HEK293 (cell line): ENCODE data around the gene CDKN2D.
A peak's percentile ranks its signal among the peaks of the same experiment; 100 is the strongest.

ENCODE experiments used
- CTCF ChIA-PET: fragments of 350-600 bp; formaldehyde crosslinking; extraction: SDS; loops from one replicate; lab custom pipeline; 2021; ENCODE audit warnings: antibody characterized with exemption; lab: Yijun Ruan, JAX
- POLR2A ChIA-PET: fragments of 300-600 bp; formaldehyde crosslinking; extraction: SDS; loops from one replicate; lab custom pipeline; 2020; ENCODE audit warnings: antibody characterized with exemption, inconsistent platforms; lab: Yijun Ruan, JAX
- H3K27ac ChIP-seq: fragments of 200-500 bp; sonication (Bioruptor generic); 2 replicates; pipeline ENCODE4 v1.5.1; 2014; ENCODE audit warnings: low read depth, low read length, control low read depth, inconsistent platforms; ENCODE audit errors: extremely low read depth
- H3K36me3 ChIP-seq, 2 experiments: fragments of 200-500 bp in 1 of 2; sonication (Bioruptor generic) in 1 of 2; 1 replicate in 1 of 2; 2 replicates in 1 of 2; pipeline ENCODE4 v1.5.1; 2014 to 2017; ENCODE audit warnings: inconsistent platforms in 2 of 2, low read length in 2 of 2; ENCODE audit not compliant: control insufficient read depth in 2 of 2, insufficient read depth in 1 of 2
- H3K4me1 ChIP-seq: fragments of 200-500 bp; sonication (Bioruptor generic); 2 replicates; pipeline ENCODE4 v1.5.1; 2014; ENCODE audit warnings: mild to moderate bottlenecking, low read length, inconsistent platforms; ENCODE audit not compliant: control insufficient read depth, insufficient read depth
- H3K4me3 ChIP-seq: 2 replicates; pipeline ENCODE4 v1.5.1; 2011; ENCODE audit warnings: low read depth, mild to moderate bottlenecking, control low read depth, low read length, moderate library complexity
- H3K9me3 ChIP-seq: fragments of 200-500 bp; sonication (Bioruptor generic); 2 replicates; pipeline ENCODE4 v1.5.1; 2014; ENCODE audit warnings: low read depth, low read length, inconsistent platforms; ENCODE audit not compliant: control insufficient read depth, insufficient read depth
- EGR2 ChIP-seq: fragments of 450-650 bp; formaldehyde crosslinking; IDR thresholded peaks from 2 replicates; pipeline ENCODE4 v1.5.1; 2016; ENCODE audit warnings: low read depth, missing biosample characterization, missing genetic modification characterization
- GLIS1 ChIP-seq: fragments of 450-650 bp; formaldehyde crosslinking; IDR thresholded peaks from 2 replicates; pipeline ENCODE4 v1.5.1; 2016; ENCODE audit warnings: missing biosample characterization, missing genetic modification characterization
- KLF8 ChIP-seq: fragments of 450-650 bp; formaldehyde crosslinking; IDR thresholded peaks from 2 replicates; pipeline ENCODE4 v1.5.1; 2016; ENCODE audit warnings: missing biosample characterization, missing genetic modification characterization
- KLF9 ChIP-seq: fragments of 450-650 bp; formaldehyde crosslinking; IDR thresholded peaks from 2 replicates; pipeline ENCODE4 v1.5.1; 2016; ENCODE audit warnings: missing biosample characterization, missing genetic modification characterization, low read depth
- SCRT2 ChIP-seq: fragments of 450-650 bp; formaldehyde crosslinking; IDR thresholded peaks from 2 replicates; pipeline ENCODE4 v1.5.1; 2016; ENCODE audit warnings: missing biosample characterization, missing genetic modification characterization
- SP2 ChIP-seq: fragments of 450-650 bp; formaldehyde crosslinking; IDR thresholded peaks from 2 replicates; pipeline ENCODE4 v1.5.1; 2016; ENCODE audit warnings: missing biosample characterization, missing genetic modification characterization
- ZBTB7A ChIP-seq: fragments of 450-650 bp; formaldehyde crosslinking; IDR thresholded peaks from 2 replicates; pipeline ENCODE4 v1.5.1; 2016; ENCODE audit warnings: low read depth, missing biosample characterization, missing genetic modification characterization
- ZBTB8A ChIP-seq: fragments of 450-650 bp; formaldehyde crosslinking; IDR thresholded peaks from 2 replicates; pipeline ENCODE4 v1.5.1; 2016; ENCODE audit warnings: missing biosample characterization, missing genetic modification characterization
- ZIC2 ChIP-seq: fragments of 450-650 bp; formaldehyde crosslinking; IDR thresholded peaks from 2 replicates; pipeline ENCODE4 v1.5.1; 2016; ENCODE audit warnings: missing biosample characterization, missing genetic modification characterization
- ZNF211 ChIP-seq: fragments of 450-650 bp; formaldehyde crosslinking; IDR thresholded peaks from 2 replicates; pipeline ENCODE4 v1.5.1; 2016; ENCODE audit warnings: low read depth, missing biosample characterization, missing genetic modification characterization
- ZNF239 ChIP-seq: fragments of 450-650 bp; formaldehyde crosslinking; IDR thresholded peaks from 2 replicates; pipeline ENCODE4 v1.5.1; 2016; ENCODE audit warnings: missing biosample characterization, missing genetic modification characterization
- ZNF24 ChIP-seq: fragments of 450-650 bp; formaldehyde crosslinking; IDR thresholded peaks from 2 replicates; pipeline ENCODE4 v1.5.1; 2016; ENCODE audit warnings: missing biosample characterization, missing genetic modification characterization
- ZNF391 ChIP-seq: fragments of 450-650 bp; formaldehyde crosslinking; IDR thresholded peaks from 2 replicates; pipeline ENCODE4 v1.5.1; 2016; ENCODE audit warnings: low read depth, missing biosample characterization, missing genetic modification characterization, borderline replicate concordance
- ZNF776 ChIP-seq: fragments of 450-650 bp; formaldehyde crosslinking; IDR thresholded peaks from 2 replicates; pipeline ENCODE4 v1.5.0; 2017; ENCODE audit warnings: missing biosample characterization, missing genetic modification characterization, borderline replicate concordance
- TF ChIP-seq, protein P1 (sequence below): fragments of 450-650 bp; formaldehyde crosslinking; IDR thresholded peaks from 2 replicates; pipeline ENCODE4 v1.5.1; 2016; ENCODE audit warnings: missing biosample characterization, missing genetic modification characterization
- TF ChIP-seq, protein P2 (sequence below): fragments of 450-650 bp; formaldehyde crosslinking; IDR thresholded peaks from 2 replicates; pipeline ENCODE4 v1.5.1; 2016; ENCODE audit warnings: missing biosample characterization, missing genetic modification characterization, low read depth
- TF ChIP-seq, protein P3 (sequence below): fragments of 450-650 bp; formaldehyde crosslinking; IDR thresholded peaks from 2 replicates; pipeline ENCODE4 v1.5.1; 2016; ENCODE audit warnings: missing biosample characterization, missing genetic modification characterization
- TF ChIP-seq, protein P4 (sequence below): fragments of 450-650 bp; formaldehyde crosslinking; IDR thresholded peaks from 2 replicates; pipeline ENCODE4 v1.5.1; 2016; ENCODE audit warnings: missing biosample characterization, missing genetic modification characterization, low read depth
- TF ChIP-seq, protein P5 (sequence below): fragments of 450-650 bp; formaldehyde crosslinking; IDR thresholded peaks from 2 replicates; pipeline ENCODE4 v1.5.1; 2016; ENCODE audit warnings: missing biosample characterization, missing genetic modification characterization
- TF ChIP-seq, protein P6 (sequence below): fragments of 450-650 bp; formaldehyde crosslinking; IDR thresholded peaks from 2 replicates; pipeline ENCODE4 v1.5.1; 2016; ENCODE audit warnings: missing biosample characterization, missing genetic modification characterization
- TF ChIP-seq, protein P7 (sequence below): fragments of 450-650 bp; formaldehyde crosslinking; IDR thresholded peaks from 2 replicates; pipeline ENCODE4 v1.5.1; 2016; ENCODE audit warnings: missing biosample characterization, missing genetic modification characterization

CDKN2D gene

DNA sequence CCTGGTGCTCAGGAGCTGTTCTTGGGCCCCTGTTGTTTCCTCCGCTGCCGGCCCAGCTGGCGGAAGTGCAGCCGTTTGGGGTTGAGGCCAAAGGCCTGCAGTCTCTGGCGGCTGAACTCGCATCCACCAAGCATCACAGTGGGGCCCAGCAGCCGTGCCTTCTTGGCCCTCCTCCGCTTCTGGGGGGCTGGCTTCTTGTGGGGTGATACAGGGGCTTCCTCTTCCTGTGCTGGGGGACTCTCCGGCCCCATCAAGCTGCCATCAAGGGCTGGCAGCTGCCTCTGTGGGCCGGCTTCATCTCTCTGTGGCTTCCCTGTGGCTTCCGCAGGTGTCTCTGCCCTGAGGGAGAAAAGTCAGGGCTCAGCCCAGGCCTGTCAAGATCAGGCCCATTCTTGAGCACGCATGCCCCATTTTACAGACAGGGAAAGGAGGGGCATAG, 14.8 kb downstream of the CDKN2D start:
- TF ChIP-seq ZNF211 (tag by site-specific recombination) (no peak), SP2 (tag by site-specific recombination) (no peak), ZBTB7A (no peak), ZIC2 (tag by site-specific recombination) (peak; percentile 20; the same call in 1 of the 2 replicates), SCRT2 (peak; percentile 68)
- H3K36me3 ChIP-seq, result peaks cover 31 to 89% of the 10 kb centered on the region in 2 experiments; a peak in 2 of 3 replicates
- CTCF ChIA-PET, result interaction anchor here (0.6 to 1.4 kb wide), 7 partner anchors 10 to 129 kb away, joined by 3 to 4 read pairs (median 3); no protein-coding TSS in a partner anchor
- no peak overlapping the region for H3K4me3 ChIP-seq
- H3K27ac ChIP-seq, result no peak overlapping the region
- H3K9me3 ChIP-seq, result no peaks in the 10 kb centered on the region
- H3K4me1 ChIP-seq, result no peaks in the 10 kb centered on the region
- POLR2A ChIA-PET, result interaction anchor here (0.5 to 2.3 kb wide), 4 partner anchors 8 to 71 kb away, joined by 3 to 14 read pairs (median 6); partner anchors contain the start of genes ATG4D and CDKN2D

DNA sequence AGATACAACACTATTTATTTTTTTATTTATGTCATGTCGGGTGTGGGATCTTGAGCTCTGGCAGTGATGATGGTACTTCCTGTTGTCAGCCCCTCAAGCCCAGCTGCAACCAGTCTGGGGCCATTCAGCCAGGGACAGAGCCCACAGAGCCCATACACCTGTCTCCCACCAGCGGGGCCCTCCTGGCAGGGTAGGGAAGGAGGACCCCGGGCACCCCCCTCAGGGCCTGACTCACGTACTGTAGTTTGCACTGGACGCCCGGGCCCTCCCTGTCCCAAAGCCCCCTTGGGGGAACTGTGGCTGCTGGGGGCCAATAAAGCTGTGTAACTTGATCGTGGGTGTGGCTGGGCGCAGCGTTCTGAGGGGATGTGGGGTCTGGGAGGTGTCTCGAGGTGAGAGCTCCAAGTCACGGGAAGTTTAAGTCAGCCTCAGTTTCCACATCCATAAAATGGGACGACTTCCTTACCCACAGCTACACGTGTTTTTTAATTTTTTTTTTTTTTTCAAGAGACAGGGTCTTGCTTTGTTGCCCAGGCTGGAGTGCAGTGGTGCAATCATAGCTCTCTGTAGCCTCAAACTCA, 15.6 kb downstream of the CDKN2D start:
- Histone ChIP-seq H3K36me3 (peaks cover 26 to 91% of the 10 kb centered on the region in 2 experiments; a peak in 2 of 3 replicates), H3K4me1 (no peaks in the 10 kb centered on the region), H3K9me3 (no peaks in the 10 kb centered on the region), H3K27ac (no peak overlapping the region), H3K4me3 (no peak overlapping the region)
- ChIA-PET POLR2A (interaction anchor here (0.8 to 2.2 kb wide), 9 partner anchors 8 to 283 kb away, joined by 3 to 14 read pairs (median 3); partner anchors contain the start of genes ATG4D, CDC37, CDKN2D and KRI1), CTCF (interaction anchor here (0.6 to 4.0 kb wide), 12 partner anchors 10 to 149 kb away, joined by 3 to 16 read pairs (median 3); no protein-coding TSS in a partner anchor)
- TF ChIP-seq, protein P1, sequence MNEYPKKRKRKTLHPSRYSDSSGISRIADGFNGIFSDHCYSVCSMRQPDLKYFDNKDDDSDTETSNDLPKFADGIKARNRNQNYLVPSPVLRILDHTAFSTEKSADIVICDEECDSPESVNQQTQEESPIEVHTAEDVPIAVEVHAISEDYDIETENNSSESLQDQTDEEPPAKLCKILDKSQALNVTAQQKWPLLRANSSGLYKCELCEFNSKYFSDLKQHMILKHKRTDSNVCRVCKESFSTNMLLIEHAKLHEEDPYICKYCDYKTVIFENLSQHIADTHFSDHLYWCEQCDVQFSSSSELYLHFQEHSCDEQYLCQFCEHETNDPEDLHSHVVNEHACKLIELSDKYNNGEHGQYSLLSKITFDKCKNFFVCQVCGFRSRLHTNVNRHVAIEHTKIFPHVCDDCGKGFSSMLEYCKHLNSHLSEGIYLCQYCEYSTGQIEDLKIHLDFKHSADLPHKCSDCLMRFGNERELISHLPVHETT, result peak; percentile 67
- TF ChIP-seq KLF8 (tag by site-specific recombination) (peak; percentile 67), KLF9 (tag by site-specific recombination) (0 out of 2 replicates have a peak, but pooled peaks have one; percentile 15), ZNF776 (tag by site-specific recombination) (no peak), ZBTB8A (tag by site-specific recombination) (0 out of 2 replicates have a peak, but pooled peaks have one; percentile 34), ZNF239 (tag by site-specific recombination) (no peak), GLIS1 (peak; percentile 64), ZNF24 (tag by site-specific recombination) (peak; percentile 43; the same call in 1 of the 2 replicates), EGR2 (tag by site-specific recombination) (no peak), ZNF391 (tag by site-specific recombination) (peak; percentile 58; the same call in 1 of the 2 replicates)
- TF ChIP-seq, protein P2, sequence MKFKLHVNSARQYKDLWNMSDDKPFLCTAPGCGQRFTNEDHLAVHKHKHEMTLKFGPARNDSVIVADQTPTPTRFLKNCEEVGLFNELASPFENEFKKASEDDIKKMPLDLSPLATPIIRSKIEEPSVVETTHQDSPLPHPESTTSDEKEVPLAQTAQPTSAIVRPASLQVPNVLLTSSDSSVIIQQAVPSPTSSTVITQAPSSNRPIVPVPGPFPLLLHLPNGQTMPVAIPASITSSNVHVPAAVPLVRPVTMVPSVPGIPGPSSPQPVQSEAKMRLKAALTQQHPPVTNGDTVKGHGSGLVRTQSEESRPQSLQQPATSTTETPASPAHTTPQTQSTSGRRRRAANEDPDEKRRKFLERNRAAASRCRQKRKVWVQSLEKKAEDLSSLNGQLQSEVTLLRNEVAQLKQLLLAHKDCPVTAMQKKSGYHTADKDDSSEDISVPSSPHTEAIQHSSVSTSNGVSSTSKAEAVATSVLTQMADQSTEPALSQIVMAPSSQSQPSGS (tag by site-specific recombination), result no peak
- TF ChIP-seq, protein P3, sequence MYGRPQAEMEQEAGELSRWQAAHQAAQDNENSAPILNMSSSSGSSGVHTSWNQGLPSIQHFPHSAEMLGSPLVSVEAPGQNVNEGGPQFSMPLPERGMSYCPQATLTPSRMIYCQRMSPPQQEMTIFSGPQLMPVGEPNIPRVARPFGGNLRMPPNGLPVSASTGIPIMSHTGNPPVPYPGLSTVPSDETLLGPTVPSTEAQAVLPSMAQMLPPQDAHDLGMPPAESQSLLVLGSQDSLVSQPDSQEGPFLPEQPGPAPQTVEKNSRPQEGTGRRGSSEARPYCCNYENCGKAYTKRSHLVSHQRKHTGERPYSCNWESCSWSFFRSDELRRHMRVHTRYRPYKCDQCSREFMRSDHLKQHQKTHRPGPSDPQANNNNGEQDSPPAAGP, result 0 out of 2 replicates have a peak, but pooled peaks have one; percentile 18
- TF ChIP-seq, protein P4, sequence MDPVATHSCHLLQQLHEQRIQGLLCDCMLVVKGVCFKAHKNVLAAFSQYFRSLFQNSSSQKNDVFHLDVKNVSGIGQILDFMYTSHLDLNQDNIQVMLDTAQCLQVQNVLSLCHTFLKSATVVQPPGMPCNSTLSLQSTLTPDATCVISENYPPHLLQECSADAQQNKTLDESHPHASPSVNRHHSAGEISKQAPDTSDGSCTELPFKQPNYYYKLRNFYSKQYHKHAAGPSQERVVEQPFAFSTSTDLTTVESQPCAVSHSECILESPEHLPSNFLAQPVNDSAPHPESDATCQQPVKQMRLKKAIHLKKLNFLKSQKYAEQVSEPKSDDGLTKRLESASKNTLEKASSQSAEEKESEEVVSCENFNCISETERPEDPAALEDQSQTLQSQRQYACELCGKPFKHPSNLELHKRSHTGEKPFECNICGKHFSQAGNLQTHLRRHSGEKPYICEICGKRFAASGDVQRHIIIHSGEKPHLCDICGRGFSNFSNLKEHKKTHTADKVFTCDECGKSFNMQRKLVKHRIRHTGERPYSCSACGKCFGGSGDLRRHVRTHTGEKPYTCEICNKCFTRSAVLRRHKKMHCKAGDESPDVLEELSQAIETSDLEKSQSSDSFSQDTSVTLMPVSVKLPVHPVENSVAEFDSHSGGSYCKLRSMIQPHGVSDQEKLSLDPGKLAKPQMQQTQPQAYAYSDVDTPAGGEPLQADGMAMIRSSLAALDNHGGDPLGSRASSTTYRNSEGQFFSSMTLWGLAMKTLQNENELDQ, result no peak
- TF ChIP-seq, protein P5, sequence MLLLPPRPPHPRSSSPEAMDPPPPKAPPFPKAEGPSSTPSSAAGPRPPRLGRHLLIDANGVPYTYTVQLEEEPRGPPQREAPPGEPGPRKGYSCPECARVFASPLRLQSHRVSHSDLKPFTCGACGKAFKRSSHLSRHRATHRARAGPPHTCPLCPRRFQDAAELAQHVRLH (tag by site-specific recombination), result peak; percentile 94
- TF ChIP-seq, protein P6, sequence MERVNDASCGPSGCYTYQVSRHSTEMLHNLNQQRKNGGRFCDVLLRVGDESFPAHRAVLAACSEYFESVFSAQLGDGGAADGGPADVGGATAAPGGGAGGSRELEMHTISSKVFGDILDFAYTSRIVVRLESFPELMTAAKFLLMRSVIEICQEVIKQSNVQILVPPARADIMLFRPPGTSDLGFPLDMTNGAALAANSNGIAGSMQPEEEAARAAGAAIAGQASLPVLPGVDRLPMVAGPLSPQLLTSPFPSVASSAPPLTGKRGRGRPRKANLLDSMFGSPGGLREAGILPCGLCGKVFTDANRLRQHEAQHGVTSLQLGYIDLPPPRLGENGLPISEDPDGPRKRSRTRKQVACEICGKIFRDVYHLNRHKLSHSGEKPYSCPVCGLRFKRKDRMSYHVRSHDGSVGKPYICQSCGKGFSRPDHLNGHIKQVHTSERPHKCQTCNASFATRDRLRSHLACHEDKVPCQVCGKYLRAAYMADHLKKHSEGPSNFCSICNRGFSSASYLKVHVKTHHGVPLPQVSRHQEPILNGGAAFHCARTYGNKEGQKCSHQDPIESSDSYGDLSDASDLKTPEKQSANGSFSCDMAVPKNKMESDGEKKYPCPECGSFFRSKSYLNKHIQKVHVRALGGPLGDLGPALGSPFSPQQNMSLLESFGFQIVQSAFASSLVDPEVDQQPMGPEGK, result peak; percentile 58
- TF ChIP-seq, protein P7, sequence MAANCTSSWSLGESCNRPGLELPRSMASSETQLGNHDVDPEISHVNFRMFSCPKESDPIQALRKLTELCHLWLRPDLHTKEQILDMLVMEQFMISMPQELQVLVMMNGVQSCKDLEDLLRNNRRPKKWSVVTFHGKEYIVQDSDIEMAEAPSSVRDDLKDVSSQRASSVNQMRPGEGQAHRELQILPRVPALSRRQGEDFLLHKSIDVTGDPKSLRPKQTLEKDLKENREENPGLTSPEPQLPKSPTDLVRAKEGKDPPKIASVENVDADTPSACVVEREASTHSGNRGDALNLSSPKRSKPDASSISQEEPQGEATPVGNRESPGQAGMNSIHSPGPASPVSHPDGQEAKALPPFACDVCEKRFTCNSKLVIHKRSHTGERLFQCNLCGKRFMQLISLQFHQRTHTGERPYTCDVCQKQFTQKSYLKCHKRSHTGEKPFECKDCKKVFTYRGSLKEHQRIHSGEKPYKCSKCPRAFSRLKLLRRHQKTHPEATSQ (tag by site-specific recombination), result 0 out of 2 replicates have a peak, but pooled peaks have one; percentile 60
